Right renal pelvis (tissue), 4 donors: ENCODE results near the gene DIP2B. TPM values are rescaled to one million over a fixed set of nuclear protein-coding genes. Genes with fewer than 3 reads are reported as not detected.
"Not testable (repeated sequence)": the region's sequence is repeated elsewhere in the genome, so short reads cannot be mapped to it uniquely, and the experiment has no call there.

Source experiments
- DNase-seq, 4 donors: peaks; one replicate each; pipeline ENCODE4 v3.0.0-alpha.2; 2013; ENCODE audit warnings: low read depth in 4 of 4, low spot score in 3 of 4, missing footprints in 1 of 4
- polyA plus RNA-seq, 4 donors: library from polyadenylated mRNA; unstranded; fragments of 120-200 nt; gene quantifications; one replicate each; pipeline ENCODE4 v1.2.1, GENCODE V29; 2013; ENCODE audit not compliant: insufficient read length in 4 of 4

Gene DIP2B
- polyA plus RNA-seq, 4 donors = 23.4 to 25.5 (median 24.9) TPM

- no peak for DNase-seq
Observed at GRCh38 chr12:50661300-50662115, 156.7 kb downstream of the DIP2B start.

- no peak for DNase-seq
Observed at GRCh38 chr12:50662116-50662510, 157.3 kb downstream of the DIP2B start.

- no peak for DNase-seq
Observed at GRCh38 chr12:50665170-50665569, 160.4 kb downstream of the DIP2B start.

GRCh38 chr12:50665609-50666008 lies 160.8 kb downstream of the DIP2B start:
- DNase-seq = no peak

GRCh38 chr12:50666023-50666422 lies 161.2 kb downstream of the DIP2B start:
- no peak for DNase-seq

- no peak for DNase-seq
Observed at GRCh38 chr12:50672158-50672557, 167.4 kb downstream of the DIP2B start.

- no peak for DNase-seq
Observed at GRCh38 chr12:50676756-50677155, 172.0 kb downstream of the DIP2B start.

GRCh38 chr12:50677858-50678257 lies 173.1 kb downstream of the DIP2B start:
- DNase-seq = no peak

- DNase-seq = no peak
Observed at GRCh38 chr12:50678650-50679365, 174.0 kb downstream of the DIP2B start.

- no peak for DNase-seq
Observed at GRCh38 chr12:50679612-50680011, 174.8 kb downstream of the DIP2B start.

- DNase-seq = not testable (repeated sequence)
Observed at GRCh38 chr12:50681064-50681463, 176.3 kb downstream of the DIP2B start.

- no peak for DNase-seq
Observed at GRCh38 chr12:50685641-50686040, 180.9 kb downstream of the DIP2B start.

GRCh38 chr12:50686406-50686805 lies 181.6 kb downstream of the DIP2B start:
- no peak for DNase-seq

GRCh38 chr12:50686976-50687375 lies 182.2 kb downstream of the DIP2B start:
- no peak for DNase-seq

GRCh38 chr12:50689437-50689836 lies 184.7 kb downstream of the DIP2B start:
- DNase-seq = no peak

GRCh38 chr12:50690925-50691324 lies 186.1 kb downstream of the DIP2B start:
- DNase-seq = peak; percentile 9 to 28 (median 20)

- DNase-seq = no peak
Observed at GRCh38 chr12:50695961-50696360, 191.2 kb downstream of the DIP2B start.

- no peak for DNase-seq
Observed at GRCh38 chr12:50696931-50697330, 192.1 kb downstream of the DIP2B start.

- no peak for DNase-seq
Observed at GRCh38 chr12:50699154-50699553, 194.4 kb downstream of the DIP2B start.

- DNase-seq = no peak
Observed at GRCh38 chr12:50699940-50700339, 195.2 kb downstream of the DIP2B start.

GRCh38 chr12:50706606-50707005 lies 201.8 kb downstream of the DIP2B start:
- DNase-seq = no peak

- DNase-seq = no peak
Observed at GRCh38 chr12:50707396-50707795, 202.6 kb downstream of the DIP2B start.
